Measurements from ENCODE around the gene PTPRF.

Gene PTPRF

DNA sequence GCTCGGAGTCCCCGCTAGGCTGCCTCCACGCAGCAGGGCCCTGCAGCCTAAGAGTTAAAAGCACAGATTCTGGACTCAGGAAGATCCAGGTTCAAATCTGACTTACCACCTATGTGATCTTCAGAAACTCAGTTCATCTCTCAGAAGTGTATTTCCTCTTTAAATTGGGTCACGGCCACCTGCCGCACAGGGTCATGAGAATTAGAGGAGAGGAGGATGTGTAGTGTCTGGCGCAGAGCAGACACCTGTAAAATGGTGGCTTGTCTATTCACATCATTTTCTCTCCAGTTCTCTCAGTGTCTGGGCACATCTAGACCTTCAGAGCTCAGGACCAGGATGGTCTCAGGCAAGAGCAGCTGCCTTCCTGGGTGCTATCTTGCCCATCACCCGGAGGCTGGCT lies 45.8 kb downstream of the PTPRF start:
- no peak overlapping the region for H2AFZ ChIP-seq (ENCODE audit: low read depth, low read length)
- no peaks in the 10 kb centered on the region for H3K4me1 ChIP-seq (ENCODE audit: low read length)
- no peaks in the 10 kb centered on the region for H3K9me3 ChIP-seq (ENCODE audit: insufficient read depth, low read length)
- H3K9ac ChIP-seq (ENCODE audit: low read length), result no peak overlapping the region
- no peak overlapping the region for H3K4me3 ChIP-seq (ENCODE audit: low read length)
- H3K79me2 ChIP-seq (ENCODE audit: low read length), result no peaks in the 10 kb centered on the region
- TF ChIP-seq EZH2phosphoT487 (IDR thresholded peaks at IDR 0.05; ENCODE audit: low read depth), result no peak
- TF ChIP-seq CTCF (IDR thresholded peaks at IDR 0.05; ENCODE audit: low read depth, low read length), result no peak
- no peak overlapping the region for H3K27ac ChIP-seq (ENCODE audit: low read length)
- H3K4me2 ChIP-seq (ENCODE audit: low read length), result no peak overlapping the region
- H3K36me3 ChIP-seq (replicated peaks; ENCODE audit: low read depth, low read length), result no peaks in the 10 kb centered on the region
- no peaks in the 10 kb centered on the region for H4K20me1 ChIP-seq (ENCODE audit: insufficient read depth, low read length)
- no peaks in the 10 kb centered on the region for H3K27me3 ChIP-seq (ENCODE audit: low read depth, low read length)

- H3K9me3 ChIP-seq (ENCODE audit: insufficient read depth, low read length), result no peaks in the 10 kb centered on the region
- H3K27ac ChIP-seq (ENCODE audit: low read length), result no peak overlapping the region
- H2AFZ ChIP-seq (ENCODE audit: low read depth, low read length), result no peak overlapping the region
- H3K4me1 ChIP-seq (ENCODE audit: low read length), result no peaks in the 10 kb centered on the region
- H3K36me3 ChIP-seq (replicated peaks; ENCODE audit: low read depth, low read length), result no peaks in the 10 kb centered on the region
- H3K27me3 ChIP-seq (ENCODE audit: low read depth, low read length), result no peaks in the 10 kb centered on the region
- H3K79me2 ChIP-seq (ENCODE audit: low read length), result no peaks in the 10 kb centered on the region
- H4K20me1 ChIP-seq (ENCODE audit: insufficient read depth, low read length), result no peaks in the 10 kb centered on the region
- no peak overlapping the region for H3K4me3 ChIP-seq (ENCODE audit: low read length)
- TF ChIP-seq EZH2phosphoT487 (IDR thresholded peaks at IDR 0.05; ENCODE audit: low read depth), result no peak
- TF ChIP-seq CTCF (IDR thresholded peaks at IDR 0.05; ENCODE audit: low read depth, low read length), result no peak
- H3K9ac ChIP-seq (ENCODE audit: low read length), result no peak overlapping the region
- no peak overlapping the region for H3K4me2 ChIP-seq (ENCODE audit: low read length)
Observed at GRCh38 chr1:43577655-43578542, 47.2 kb downstream of the PTPRF start.

GRCh38 chr1:43580039-43580438 lies 49.4 kb downstream of the PTPRF start:
- Histone ChIP-seq H3K36me3 (replicated peaks; ENCODE audit: low read depth, low read length) (no peaks in the 10 kb centered on the region), H3K9ac (ENCODE audit: low read length) (no peak overlapping the region), H3K4me2 (ENCODE audit: low read length) (no peak overlapping the region), H3K79me2 (ENCODE audit: low read length) (no peaks in the 10 kb centered on the region), H4K20me1 (ENCODE audit: insufficient read depth, low read length) (no peaks in the 10 kb centered on the region), H3K9me3 (ENCODE audit: insufficient read depth, low read length) (no peaks in the 10 kb centered on the region), H3K4me3 (ENCODE audit: low read length) (no peak overlapping the region), H3K4me1 (ENCODE audit: low read length) (no peaks in the 10 kb centered on the region), H3K27ac (ENCODE audit: low read length) (no peak overlapping the region), H2AFZ (ENCODE audit: low read depth, low read length) (no peak overlapping the region), H3K27me3 (ENCODE audit: low read depth, low read length) (no peaks in the 10 kb centered on the region)
- TF ChIP-seq CTCF (IDR thresholded peaks at IDR 0.05; ENCODE audit: low read depth, low read length) (no peak), EZH2phosphoT487 (IDR thresholded peaks at IDR 0.05; ENCODE audit: low read depth) (no peak)

- TF ChIP-seq CTCF (IDR thresholded peaks at IDR 0.05; ENCODE audit: low read depth, low read length) (no peak), EZH2phosphoT487 (IDR thresholded peaks at IDR 0.05; ENCODE audit: low read depth) (no peak)
- Histone ChIP-seq H3K27ac (ENCODE audit: low read length) (no peak overlapping the region), H3K9me3 (ENCODE audit: insufficient read depth, low read length) (no peaks in the 10 kb centered on the region), H3K27me3 (ENCODE audit: low read depth, low read length) (no peaks in the 10 kb centered on the region), H3K79me2 (ENCODE audit: low read length) (no peaks in the 10 kb centered on the region), H4K20me1 (ENCODE audit: insufficient read depth, low read length) (no peaks in the 10 kb centered on the region), H2AFZ (ENCODE audit: low read depth, low read length) (no peak overlapping the region), H3K4me3 (ENCODE audit: low read length) (no peak overlapping the region), H3K4me2 (ENCODE audit: low read length) (no peak overlapping the region), H3K36me3 (replicated peaks; ENCODE audit: low read depth, low read length) (no peaks in the 10 kb centered on the region), H3K9ac (ENCODE audit: low read length) (no peak overlapping the region), H3K4me1 (ENCODE audit: low read length) (no peaks in the 10 kb centered on the region)
Observed at GRCh38 chr1:43582162-43582566, 51.5 kb downstream of the PTPRF start.

Data from OCI-LY3 (cell line).